ENCODE results near the gene KLF9. TPM values are rescaled to one million over a fixed set of nuclear protein-coding genes. Genes with fewer than 3 reads are reported as not detected.
"Not testable (repeated sequence)": the region's sequence is repeated elsewhere in the genome, so short reads cannot be mapped to it uniquely, and the experiment has no call there.

The KLF9 gene
- total and polyA plus RNA-seq, 2 donors from 2014 or later = 23.5 to 100 TPM

DNA sequence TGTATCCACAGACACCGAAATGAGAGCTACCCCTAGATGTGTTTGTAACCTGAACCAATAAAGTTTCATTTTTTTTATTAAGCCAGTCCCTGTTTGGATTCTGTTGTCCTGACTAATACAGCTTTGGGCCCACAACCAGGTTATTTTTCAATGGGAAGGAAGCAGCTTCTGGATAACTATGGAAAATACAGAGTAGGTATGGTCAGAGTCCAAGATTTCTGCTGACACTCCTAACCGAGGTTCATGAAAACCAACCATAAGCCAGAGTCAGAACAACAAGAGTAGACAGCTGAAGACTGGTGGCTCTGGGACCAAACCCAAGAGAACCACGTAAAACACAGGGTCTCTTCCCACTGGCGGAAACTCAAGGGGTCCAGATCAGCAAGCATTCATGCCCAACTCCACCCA, 10.8 kb downstream of the KLF9 start:
- Histone ChIP-seq H3K4me1 (ENCODE audit: control insufficient read depth in 2 of 3, insufficient read depth in 2 of 3, low read depth in 1 of 3, low read length in 3 of 3) (peaks cover 4 to 73% (median 56%) of the 10 kb centered on the region in 3 donors), H3K9ac (ENCODE audit: low read length in 3 of 3) (peak overlapping the region in 2 of 3 donors; percentile 17 to 54), H3K27me3 (ENCODE audit: control insufficient read depth, insufficient read depth, low read length) (no peaks in the 10 kb centered on the region), H3K9me3 (ENCODE audit: control insufficient read depth in 2 of 3, insufficient read depth in 1 of 3, low read length in 3 of 3) (no peaks in the 10 kb centered on the region), H3K4me3 (ENCODE audit: low read length in 3 of 3) (peak overlapping the region in 2 of 3 donors; percentile 26 to 41), H3K27ac (ENCODE audit: low read depth in 2 of 2, low read length in 2 of 2) (peak overlapping the region; percentile 9 to 83), H3K36me3 (ENCODE audit: control insufficient read depth in 2 of 3, insufficient read depth in 3 of 3, low read length in 3 of 3) (peaks cover 0 to 2% (median 0%) of the 10 kb centered on the region in 3 donors)
- no peak for FAIRE-seq
- DNase-seq = no peak
- TF ChIP-seq, protein P1, sequence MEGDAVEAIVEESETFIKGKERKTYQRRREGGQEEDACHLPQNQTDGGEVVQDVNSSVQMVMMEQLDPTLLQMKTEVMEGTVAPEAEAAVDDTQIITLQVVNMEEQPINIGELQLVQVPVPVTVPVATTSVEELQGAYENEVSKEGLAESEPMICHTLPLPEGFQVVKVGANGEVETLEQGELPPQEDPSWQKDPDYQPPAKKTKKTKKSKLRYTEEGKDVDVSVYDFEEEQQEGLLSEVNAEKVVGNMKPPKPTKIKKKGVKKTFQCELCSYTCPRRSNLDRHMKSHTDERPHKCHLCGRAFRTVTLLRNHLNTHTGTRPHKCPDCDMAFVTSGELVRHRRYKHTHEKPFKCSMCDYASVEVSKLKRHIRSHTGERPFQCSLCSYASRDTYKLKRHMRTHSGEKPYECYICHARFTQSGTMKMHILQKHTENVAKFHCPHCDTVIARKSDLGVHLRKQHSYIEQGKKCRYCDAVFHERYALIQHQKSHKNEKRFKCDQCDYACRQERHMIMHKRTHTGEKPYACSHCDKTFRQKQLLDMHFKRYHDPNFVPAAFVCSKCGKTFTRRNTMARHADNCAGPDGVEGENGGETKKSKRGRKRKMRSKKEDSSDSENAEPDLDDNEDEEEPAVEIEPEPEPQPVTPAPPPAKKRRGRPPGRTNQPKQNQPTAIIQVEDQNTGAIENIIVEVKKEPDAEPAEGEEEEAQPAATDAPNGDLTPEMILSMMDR (IDR thresholded peaks at IDR 0.05; ENCODE audit: borderline replicate concordance, extremely low read depth, insufficient read depth) = no peak
- intact Hi-C loops (cut with DNase I) = no loop called here

DNA sequence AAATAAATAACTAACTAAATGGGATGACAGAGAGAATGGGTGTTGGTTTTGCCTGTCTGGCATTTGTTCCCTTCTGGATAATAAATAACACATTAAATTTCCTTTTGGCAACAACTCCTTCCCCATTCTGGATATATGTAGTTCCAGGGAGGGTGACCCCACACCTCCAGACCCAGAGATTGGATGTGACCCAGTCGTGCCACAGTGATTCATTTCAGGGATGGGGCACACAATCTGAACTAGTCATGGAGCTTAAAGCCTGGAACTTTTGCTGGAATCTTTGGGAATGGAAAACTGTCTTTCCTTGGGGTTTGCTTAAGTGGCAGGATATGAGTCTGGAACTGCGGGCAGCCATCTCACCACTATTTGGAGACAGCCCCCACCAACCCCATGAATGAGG, 11.3 kb downstream of the KLF9 start:
- DNase-seq (no peak), FAIRE-seq (no peak)
- Histone ChIP-seq H3K9me3 (ENCODE audit: control insufficient read depth in 2 of 3, insufficient read depth in 1 of 3, low read length in 3 of 3) (no peaks in the 10 kb centered on the region), H3K9ac (ENCODE audit: low read length in 3 of 3) (peak overlapping the region in 1 of 3 donors; percentile 17), H3K27ac (ENCODE audit: low read depth in 2 of 2, low read length in 2 of 2) (peak overlapping the region; percentile 9 to 83), H3K36me3 (ENCODE audit: control insufficient read depth in 2 of 3, insufficient read depth in 3 of 3, low read length in 3 of 3) (peaks cover 0 to 2% (median 0%) of the 10 kb centered on the region in 3 donors), H3K4me1 (ENCODE audit: control insufficient read depth in 2 of 3, insufficient read depth in 2 of 3, low read depth in 1 of 3, low read length in 3 of 3) (peaks cover 4 to 73% (median 52%) of the 10 kb centered on the region in 3 donors), H3K4me3 (ENCODE audit: low read length in 3 of 3) (peak overlapping the region in 2 of 3 donors; percentile 3 to 41), H3K27me3 (ENCODE audit: control insufficient read depth, insufficient read depth, low read length) (no peaks in the 10 kb centered on the region)
- TF ChIP-seq, protein P1 (IDR thresholded peaks at IDR 0.05; ENCODE audit: borderline replicate concordance, extremely low read depth, insufficient read depth) = no peak
- intact Hi-C loops (cut with DNase I) = no loop called here

DNA sequence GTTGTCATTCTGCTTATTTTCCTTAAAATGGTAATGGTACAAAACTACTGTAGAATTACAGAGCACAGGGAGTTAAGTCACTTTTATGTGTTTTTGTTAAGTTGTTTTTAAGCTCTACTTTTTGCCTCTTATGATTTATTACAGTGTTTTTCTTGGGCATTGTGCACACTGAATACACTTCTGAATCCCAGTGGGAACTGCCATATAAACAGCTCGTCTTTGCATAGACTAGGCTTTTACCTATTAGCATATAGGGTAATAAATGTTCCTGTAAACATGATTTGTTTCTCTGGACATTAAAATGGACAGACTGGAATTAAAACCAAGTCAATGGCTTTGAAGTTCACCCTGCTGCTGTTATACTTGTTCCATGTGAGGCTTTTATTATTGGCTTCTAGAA, 12.2 kb downstream of the KLF9 start:
- intact Hi-C loops (cut with DNase I) = no loop called here

DNA sequence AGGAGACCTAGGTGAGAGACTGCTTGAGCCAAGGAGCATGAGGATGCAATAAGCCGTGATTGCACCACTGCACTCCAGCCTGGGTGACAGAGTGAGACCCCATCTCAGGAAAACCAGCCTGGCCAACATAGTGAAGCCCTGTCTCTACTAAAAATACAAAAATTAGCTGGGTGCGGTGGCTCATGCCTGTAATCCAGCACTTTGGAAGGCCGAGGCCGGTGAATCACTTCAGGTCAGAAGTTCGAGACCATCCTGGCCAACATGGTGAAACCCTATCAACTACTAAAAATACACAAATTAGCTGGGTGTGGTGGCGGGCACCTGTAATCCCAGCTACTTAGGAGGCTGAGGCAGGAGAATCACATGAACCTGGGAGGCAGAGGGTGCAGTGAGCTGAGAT, 13.2 kb downstream of the KLF9 start:
- intact Hi-C loops (cut with DNase I); H3K9ac ChIP-seq (ENCODE audit: low read length in 3 of 3); H3K4me3 ChIP-seq (ENCODE audit: low read length in 3 of 3); FAIRE-seq; H3K27me3 ChIP-seq (ENCODE audit: control insufficient read depth, insufficient read depth, low read length); DNase-seq; H3K27ac ChIP-seq (ENCODE audit: low read depth in 2 of 2, low read length in 2 of 2); H3K9me3 ChIP-seq (ENCODE audit: control insufficient read depth in 2 of 3, insufficient read depth in 1 of 3, low read length in 3 of 3); H3K36me3 ChIP-seq (ENCODE audit: control insufficient read depth in 2 of 3, insufficient read depth in 3 of 3, low read length in 3 of 3): not testable (repeated sequence)
- H3K4me1 ChIP-seq (ENCODE audit: control insufficient read depth in 2 of 3, insufficient read depth in 2 of 3, low read depth in 1 of 3, low read length in 3 of 3) = peaks cover 3 to 61% (median 41%) of the 10 kb centered on the region in 3 donors

More for the DNA sequence above, 12.2 kb downstream of the KLF9 start:
- FAIRE-seq = no peak
- H3K27ac ChIP-seq (ENCODE audit: low read depth in 2 of 2, low read length in 2 of 2) = peak overlapping the region in 1 of 2 donors; percentile 8
- DNase-seq = peak in 2 of 5 donors; percentile 47 to 77
- TF ChIP-seq, protein P1 (IDR thresholded peaks at IDR 0.05; ENCODE audit: borderline replicate concordance, extremely low read depth, insufficient read depth) = no peak
- no peaks in the 10 kb centered on the region for H3K27me3 ChIP-seq (ENCODE audit: control insufficient read depth, insufficient read depth, low read length)
- peaks cover 4 to 70% (median 48%) of the 10 kb centered on the region in 3 donors for H3K4me1 ChIP-seq (ENCODE audit: control insufficient read depth in 2 of 3, insufficient read depth in 2 of 3, low read depth in 1 of 3, low read length in 3 of 3)
- H3K9me3 ChIP-seq (ENCODE audit: control insufficient read depth in 2 of 3, insufficient read depth in 1 of 3, low read length in 3 of 3) = no peaks in the 10 kb centered on the region
- no peak overlapping the region for H3K9ac ChIP-seq (ENCODE audit: low read length in 3 of 3)
- H3K4me3 ChIP-seq (ENCODE audit: low read length in 3 of 3) = no peak overlapping the region
- H3K36me3 ChIP-seq (ENCODE audit: control insufficient read depth in 2 of 3, insufficient read depth in 3 of 3, low read length in 3 of 3) = peaks cover 0 to 2% (median 0%) of the 10 kb centered on the region in 3 donors
